GM23338 (cell line): ENCODE measurements around the gene ALDH1B1. TPM values are rescaled to one million over a fixed set of nuclear protein-coding genes. Genes with fewer than 3 reads are reported as not detected.

Experiments
- ATAC-seq: fragments of 200-7000 bp; cut with Tn5 transposase; 3 replicates; pipeline ENCODE4 v1.9.1; 2020
- DNase-seq: peaks from one replicate; pipeline ENCODE4 v3.0.0-alpha.2; 2015; ENCODE audit warnings: low spot score
- H2AFZ ChIP-seq: fragments of 200-600 bp; sonication (generic); 2 replicates; pipeline ENCODE4 v1.8.0; 2016; ENCODE audit warnings: antibody characterized with exemption, mild to moderate bottlenecking, moderate library complexity
- H3F3A ChIP-seq: fragments of 200-600 bp; sonication (generic); replicated peaks from 2 replicates; pipeline ENCODE4 v1.8.0; 2017; ENCODE audit warnings: antibody characterized with exemption, mixed run types, low read depth
- H3K27ac ChIP-seq: fragments of 200-600 bp; sonication (generic); 2 replicates; pipeline ENCODE4 v1.6.1; 2016; ENCODE audit warnings: low read depth
- H3K27me3 ChIP-seq: fragments of 200-600 bp; sonication (generic); 2 replicates; pipeline ENCODE4 v1.8.0; 2016; ENCODE audit warnings: mild to moderate bottlenecking, mixed run types, moderate library complexity; ENCODE audit not compliant: insufficient read depth
- H3K36me3 ChIP-seq: fragments of 200-600 bp; sonication (generic); 2 replicates; pipeline ENCODE4 v1.8.0; 2016; ENCODE audit warnings: mild to moderate bottlenecking; ENCODE audit not compliant: insufficient read depth
- H3K4me1 ChIP-seq: fragments of 200-600 bp; sonication (generic); 2 replicates; pipeline ENCODE4 v1.8.0; 2016; ENCODE audit warnings: mild to moderate bottlenecking, moderate library complexity; ENCODE audit not compliant: insufficient read depth
- H3K4me2 ChIP-seq: fragments of 200-600 bp; sonication (generic); 2 replicates; pipeline ENCODE4 v1.7.1; 2017; ENCODE audit warnings: mixed run types
- H3K4me3 ChIP-seq: fragments of 200-600 bp; sonication (generic); 2 replicates; pipeline ENCODE4 v1.6.1; 2016; ENCODE audit warnings: mixed run types
- H3K79me2 ChIP-seq: fragments of 200-600 bp; sonication (generic); replicated peaks from 2 replicates; pipeline ENCODE4 v1.8.0; 2017; ENCODE audit warnings: mild to moderate bottlenecking; ENCODE audit not compliant: insufficient read depth
- H3K9me2 ChIP-seq: fragments of 200-600 bp; sonication (generic); 2 replicates; pipeline ENCODE4 v1.8.0; 2017; ENCODE audit not compliant: insufficient read depth
- H4K20me1 ChIP-seq: fragments of 200-600 bp; sonication (generic); replicated peaks from 2 replicates; pipeline ENCODE4 v1.8.0; 2017; ENCODE audit warnings: mild to moderate bottlenecking; ENCODE audit not compliant: insufficient read depth
- H3K27ac Mint-ChIP-seq: 2 replicates; pipeline ENCODE4 v1.8.0; 2020; ENCODE audit warnings: inconsistent platforms, mild to moderate bottlenecking, moderate library complexity, mixed read lengths
- H3K27me3 Mint-ChIP-seq: 3 replicates; pipeline ENCODE4 v1.8.0; 2022; ENCODE audit warnings: low read depth, mild to moderate bottlenecking, moderate library complexity, mixed read lengths, inconsistent platforms; ENCODE audit not compliant: insufficient read depth, poor library complexity
- H3K36me3 Mint-ChIP-seq: 3 replicates; pipeline ENCODE4 v1.8.0; 2021; ENCODE audit warnings: low read depth, mild to moderate bottlenecking, inconsistent platforms, moderate library complexity, mixed read lengths
- H3K4me1 Mint-ChIP-seq: 3 replicates; pipeline ENCODE4 v1.8.0; 2020; ENCODE audit warnings: mild to moderate bottlenecking, inconsistent platforms, mixed read lengths
- H3K4me3 Mint-ChIP-seq: 3 replicates; pipeline ENCODE4 v1.8.0; 2021; ENCODE audit warnings: moderate library complexity, mild to moderate bottlenecking, inconsistent platforms, mixed read lengths
- H3K9me3 Mint-ChIP-seq: 3 replicates; pipeline ENCODE4 v1.8.0; 2020; ENCODE audit warnings: moderate library complexity, mild to moderate bottlenecking, inconsistent platforms, mixed read lengths
- CREB1 ChIP-seq: fragments of 250-450 bp; sonication (Bioruptor Pico); IDR thresholded peaks from 2 replicates; pipeline ENCODE4 v1.5.0; 2020; ENCODE audit warnings: low read depth, mild to moderate bottlenecking, moderate library complexity
- CTCF ChIP-seq, 2 experiments: fragments of 200-600 bp in 1 of 2; sonication (generic) in 1 of 2; conservative IDR thresholded peaks; 2 replicates each; pipeline versions ENCODE4 v1.5.1 to v1.6.1; 2016 to 2017; ENCODE audit warnings: antibody characterized with exemption in 2 of 2, low read depth in 2 of 2, mild to moderate bottlenecking in 2 of 2, moderate library complexity in 1 of 2
- ETS1 ChIP-seq: IDR thresholded peaks from 2 replicates; pipeline ENCODE4 v1.6.1; 2016; ENCODE audit warnings: antibody characterized with exemption
- EZH2 ChIP-seq: fragments of 200-600 bp; sonication (generic); IDR thresholded peaks from one replicate; pipeline ENCODE4 v1.8.0; 2017; ENCODE audit warnings: antibody characterized with exemption, mild to moderate bottlenecking, low read depth; ENCODE audit not compliant: unreplicated experiment
- EZH2phosphoT487 ChIP-seq: fragments of 200-600 bp; sonication (generic); IDR thresholded peaks from one replicate; pipeline ENCODE4 v1.8.1; 2018; ENCODE audit warnings: antibody characterized with exemption; ENCODE audit not compliant: unreplicated experiment
- JUNB ChIP-seq: IDR thresholded peaks from one replicate; pipeline ENCODE4 v1.6.1; 2016; ENCODE audit warnings: antibody characterized with exemption; ENCODE audit not compliant: unreplicated experiment
- NANOG ChIP-seq: IDR thresholded peaks from 2 replicates; pipeline ENCODE4 v1.6.1; 2016; ENCODE audit warnings: antibody characterized with exemption, borderline replicate concordance
- POLR2AphosphoS5 ChIP-seq: IDR thresholded peaks from 2 replicates; pipeline ENCODE4 v1.6.1; 2016; ENCODE audit warnings: antibody characterized with exemption, low read depth
- STAT1 ChIP-seq: IDR thresholded peaks from one replicate; pipeline ENCODE4 v1.6.1; 2016; ENCODE audit warnings: antibody characterized with exemption; ENCODE audit not compliant: unreplicated experiment
- ZNF114 ChIP-seq: fragments of 250-450 bp; sonication (Bioruptor Pico); IDR thresholded peaks from 2 replicates; pipeline ENCODE4 v1.5.0; 2020; ENCODE audit warnings: mild to moderate bottlenecking, moderate library complexity
- ZNF331 ChIP-seq: fragments of 250-450 bp; sonication (Bioruptor Pico); IDR thresholded peaks from 2 replicates; pipeline ENCODE4 v1.5.0; 2020; ENCODE audit warnings: low read depth, mild to moderate bottlenecking, moderate library complexity
- ZNF462 ChIP-seq: fragments of 250-450 bp; sonication (Bioruptor Pico); IDR thresholded peaks from 2 replicates; pipeline ENCODE4 v1.5.0; 2020; ENCODE audit warnings: mild to moderate bottlenecking, moderate library complexity
- polyA plus RNA-seq: library from polyadenylated mRNA; unstranded; fragments of >200 nt; fragmentation: Nextera tagmentation; extraction: Ambion mirVana; gene quantifications from 2 replicates; pipeline ENCODE4 v1.2.1, GENCODE V29; 2016
- total RNA-seq: library from RNA; depleted of rRNA; stranded (reverse); fragments of >200 nt; shearing (Covaris generic); gene quantifications from 2 replicates; pipeline ENCODE4 v1.2.3, GENCODE V29; 2014

ALDH1B1 gene
- total and polyA plus RNA-seq, 2 experiments from 2014 or later: 37.5 to 74.8 TPM

GRCh38 chr9:38385896-38386295 is 6.6 kb upstream of the ALDH1B1 start (continued):
- TF ChIP-seq ZNF462: no peak
- no peak for TF ChIP-seq ETS1
- no peak for TF ChIP-seq POLR2AphosphoS5
- TF ChIP-seq STAT1: no peak
- no peak for TF ChIP-seq ZNF331 (CRISPR knock-in tag)
- no peak for TF ChIP-seq NANOG
- no peak for TF ChIP-seq EZH2

- no peaks in the 10 kb centered on the region for H3K9me2 ChIP-seq
- peaks cover 24% of the 10 kb centered on the region for H3K9me3 Mint-ChIP-seq
- no peak for TF ChIP-seq NANOG
- no peak for TF ChIP-seq CREB1
- TF ChIP-seq STAT1: no peak
- no peak for TF ChIP-seq EZH2phosphoT487
- TF ChIP-seq ZNF114: no peak
- TF ChIP-seq CTCF (conservative IDR thresholded peaks at IDR 0.05; ENCODE audit: low read depth in 2 of 2): no peak
- no peak for TF ChIP-seq JUNB
- TF ChIP-seq ZNF331 (CRISPR knock-in tag): no peak
- no peak for TF ChIP-seq POLR2AphosphoS5
Measured at GRCh38 chr9:38386319-38386895, 6.1 kb upstream of the ALDH1B1 start.

More at GRCh38 chr9:38386319-38386895, 6.1 kb upstream of the ALDH1B1 start:
- Histone ChIP-seq H3K27ac (no peak overlapping the region), H3F3A (no peaks in the 10 kb centered on the region), H3K27me3 (no peaks in the 10 kb centered on the region), H3K4me1 (peaks cover 3% of the 10 kb centered on the region; the same call in 1 of the 2 replicates), H3K4me3 (no peak overlapping the region), H4K20me1 (no peaks in the 10 kb centered on the region), H3K36me3 (no peaks in the 10 kb centered on the region), H3K79me2 (no peaks in the 10 kb centered on the region), H3K4me2 (no peak overlapping the region), H2AFZ (no peak overlapping the region)
- Mint-ChIP-seq H3K27me3 (peaks cover 36% of the 10 kb centered on the region), H3K4me1 (peaks cover 3% of the 10 kb centered on the region), H3K4me3 (no peak overlapping the region), H3K36me3 (peaks cover 15% of the 10 kb centered on the region), H3K27ac (no peak overlapping the region)
- DNase-seq: no peak
- ATAC-seq: no peak
